CD4-positive, alpha-beta T cell (primary cell): Measurements from ENCODE around the gene ZNF512. TPM values are rescaled to one million over a fixed set of nuclear protein-coding genes. Genes with fewer than 3 reads are reported as not detected.
"Not testable (repeated sequence)": the region's sequence is repeated elsewhere in the genome, so short reads cannot be mapped to it uniquely, and the experiment has no call there.

ENCODE experiments used
- ATAC-seq: fragments of 200-7000 bp; cut with Tn5 transposase; one replicate; pipeline ENCODE4 v1.10.0; 2022; ENCODE audit warnings: mild to moderate bottlenecking; ENCODE audit not compliant: poor library complexity
- CTCF ChIA-PET: fragments of 350-600 bp; sonication (Branson Sonifier 250); formaldehyde crosslinking; loops from one replicate; lab custom pipeline; 2021; ENCODE audit warnings: antibody characterized with exemption, inconsistent platforms; lab: Charles Lee
- POLR2A ChIA-PET: fragments of 350-600 bp; sonication (Branson Sonifier 250); formaldehyde crosslinking; loops from one replicate; lab custom pipeline; 2021; ENCODE audit warnings: antibody characterized with exemption, inconsistent platforms; lab: Charles Lee
- DNase-seq, 14 experiments: peaks; one replicate each; pipeline ENCODE4 v3.0.0-alpha.2; 2013 to 2020; ENCODE audit warnings: mixed read lengths in 2 of 14
- H3K27ac ChIP-seq, 2 donors: one replicate each; pipeline versions ENCODE4 v1.5.1 to v1.7.0; 2013; ENCODE audit warnings: low read length in 2 of 2, low read depth in 1 of 2, mild to moderate bottlenecking in 1 of 2
- H3K27me3 ChIP-seq, 2 experiments: 1 replicate in 1 of 2; 2 replicates in 1 of 2; pipeline versions ENCODE4 v1.6.1 to v1.7.0; 2013; ENCODE audit warnings: low read length in 2 of 2, control low read depth in 1 of 2, mild to moderate bottlenecking in 1 of 2, moderate library complexity in 1 of 2; ENCODE audit not compliant: insufficient read depth in 2 of 2, control insufficient read depth in 1 of 2
- H3K36me3 ChIP-seq: one replicate; pipeline ENCODE4 v1.6.1; 2013; ENCODE audit warnings: low read length, control low read depth; ENCODE audit not compliant: insufficient read depth
- H3K4me1 ChIP-seq: one replicate; pipeline ENCODE4 v1.6.1; 2013; ENCODE audit warnings: low read length, control low read depth; ENCODE audit not compliant: insufficient read depth
- H3K4me3 ChIP-seq: one replicate; pipeline ENCODE4 v1.5.1; 2013; ENCODE audit warnings: mild to moderate bottlenecking, low read length, moderate library complexity
- H3K9me3 ChIP-seq, 2 experiments: 1 replicate in 1 of 2; 2 replicates in 1 of 2; pipeline versions ENCODE4 v1.6.1 to v1.7.0; 2013; ENCODE audit warnings: low read length in 2 of 2, mild to moderate bottlenecking in 2 of 2, control low read depth in 1 of 2, moderate library complexity in 1 of 2; ENCODE audit not compliant: control insufficient read depth in 1 of 2, insufficient read depth in 1 of 2
- H3K27ac Mint-ChIP-seq: one replicate; pipeline ENCODE4 v1.8.0; 2020; ENCODE audit warnings: mixed read lengths
- H3K27me3 Mint-ChIP-seq: one replicate; pipeline ENCODE4 v1.8.0; 2021; ENCODE audit warnings: mixed read lengths
- H3K36me3 Mint-ChIP-seq: one replicate; pipeline ENCODE4 v1.8.0; 2021; ENCODE audit warnings: low read depth, mixed read lengths
- H3K4me1 Mint-ChIP-seq: one replicate; pipeline ENCODE4 v1.8.0; 2021; ENCODE audit warnings: low read depth, mixed read lengths
- H3K4me3 Mint-ChIP-seq: one replicate; pipeline ENCODE4 v1.8.0; 2020; ENCODE audit warnings: mild to moderate bottlenecking, mixed read lengths
- H3K9me3 Mint-ChIP-seq: one replicate; pipeline ENCODE4 v1.8.0; 2020; ENCODE audit warnings: mixed read lengths
- intact Hi-C, 2 experiments: fragments of 100-400 bp; cut with DNase I in 1 of 2; cut with micrococcal nuclease in 1 of 2; formaldehyde crosslinking; loops; one replicate each; pipeline versions ENCODE4 v1.15.1 to v1.9.0; 2023 to 2025; cut with DNase I, micrococcal nuclease
- polyA plus RNA-seq, 2 donors: library from polyadenylated mRNA; unstranded; fragments of 120-200 nt; gene quantifications; one replicate each; pipeline ENCODE4 v1.2.1, GENCODE V29; 2013
- total RNA-seq, 174 experiments: library from RNA in 2 of 174; stranded (reverse) in 2 of 174; gene quantifications; one replicate each; pipeline ENCODE4 v1.2.3 and lab custom pipeline; 2021 to 2026
- TF ChIP-seq, protein P1 (sequence below): fragments of 200-600 bp; IDR thresholded peaks from one replicate; pipeline ENCODE4 v1.8.0; 2022; ENCODE audit warnings: antibody characterized with exemption, mild to moderate bottlenecking

ZNF512 gene, protein sequence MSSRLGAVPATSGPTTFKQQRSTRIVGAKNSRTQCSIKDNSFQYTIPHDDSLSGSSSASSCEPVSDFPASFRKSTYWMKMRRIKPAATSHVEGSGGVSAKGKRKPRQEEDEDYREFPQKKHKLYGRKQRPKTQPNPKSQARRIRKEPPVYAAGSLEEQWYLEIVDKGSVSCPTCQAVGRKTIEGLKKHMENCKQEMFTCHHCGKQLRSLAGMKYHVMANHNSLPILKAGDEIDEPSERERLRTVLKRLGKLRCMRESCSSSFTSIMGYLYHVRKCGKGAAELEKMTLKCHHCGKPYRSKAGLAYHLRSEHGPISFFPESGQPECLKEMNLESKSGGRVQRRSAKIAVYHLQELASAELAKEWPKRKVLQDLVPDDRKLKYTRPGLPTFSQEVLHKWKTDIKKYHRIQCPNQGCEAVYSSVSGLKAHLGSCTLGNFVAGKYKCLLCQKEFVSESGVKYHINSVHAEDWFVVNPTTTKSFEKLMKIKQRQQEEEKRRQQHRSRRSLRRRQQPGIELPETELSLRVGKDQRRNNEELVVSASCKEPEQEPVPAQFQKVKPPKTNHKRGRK
- total RNA-seq (10 to 100 TPM; 13.6 to 14.1 TPM), total RNA-seq (lab: John Stamatoyannopoulos, UW) (8.9 to 50.6 (median 19.5) reads per million in 172 experiments)
- 46.7 TPM for polyA plus RNA-seq (2013, experiment 1 of 2)
- 31.7 TPM for polyA plus RNA-seq (2013, experiment 2 of 2)

DNA sequence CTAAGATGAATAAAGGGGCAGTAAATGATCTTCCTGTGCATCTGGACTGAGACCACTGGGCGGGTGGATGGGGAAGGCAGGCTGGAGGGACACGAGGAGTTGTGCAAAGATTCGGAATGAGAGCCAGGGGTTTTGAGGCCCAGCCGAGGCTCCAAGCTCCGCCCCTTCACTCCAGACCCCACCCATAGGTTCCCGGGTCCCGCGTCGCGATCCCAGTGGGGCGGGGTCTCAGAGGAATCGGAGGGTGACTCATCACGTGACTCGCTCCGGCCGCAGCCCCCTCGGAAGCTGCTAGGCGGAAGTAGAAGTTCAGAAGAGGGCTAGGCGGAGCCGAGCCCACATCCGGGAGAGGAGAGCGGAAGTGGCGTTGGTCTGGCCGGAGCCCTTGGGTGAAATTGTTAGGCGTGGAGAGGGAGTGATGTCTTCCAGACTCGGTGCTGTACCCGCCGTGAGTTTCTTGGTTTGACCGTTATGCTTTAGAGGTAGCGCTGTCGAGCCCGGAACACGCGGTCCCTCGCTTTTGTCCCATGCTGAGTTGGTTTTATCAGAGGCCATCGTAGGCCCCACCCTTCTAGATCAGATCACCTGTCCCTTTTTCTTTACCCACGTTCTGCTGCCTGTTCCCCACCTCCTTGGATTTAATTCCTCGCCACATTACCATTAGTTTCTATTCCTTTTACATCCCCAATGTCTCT is at the start of gene ZNF512:
Gene ZNF512 (plus strand): TSS at position 348 of the 695 bp plus-strand sequence. CDS start 71 bp downstream, at position 419.
- POLR2A ChIA-PET = interaction anchor here (0.7 to 1.5 kb wide), 5 partner anchors 46 to 1549 kb away, joined by 3 to 5 read pairs (median 3); partner anchors contain the start of genes CCDC121, GPN1, NRBP1 and RAB10
- CTCF ChIA-PET = no interaction called here

DNA sequence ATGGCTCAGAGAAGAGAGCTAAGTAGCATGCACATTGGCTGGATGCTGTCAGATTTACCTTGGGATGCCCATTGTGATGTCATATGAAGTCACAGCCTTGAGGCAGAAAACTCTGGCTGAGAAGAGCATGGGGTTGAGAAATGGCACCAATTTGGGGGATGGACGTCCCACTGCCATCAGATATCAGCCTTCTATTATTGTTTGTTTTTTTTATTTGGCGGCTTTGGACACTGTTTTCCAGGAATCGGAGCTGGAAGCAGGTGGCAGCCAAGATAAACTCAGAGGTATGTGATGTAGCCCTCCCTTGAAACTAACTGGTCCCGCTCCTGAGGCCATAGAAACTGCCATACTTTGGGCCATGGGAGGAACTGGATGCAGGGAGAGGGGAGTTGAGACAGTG is 45.6 kb upstream of the ZNF512 start:
- Histone ChIP-seq H3K4me1 (no peaks in the 10 kb centered on the region), H3K9me3 (no peaks in the 10 kb centered on the region), H3K27me3 (peaks cover 0 to 4% of the 10 kb centered on the region in 2 experiments), H3K36me3 (no peaks in the 10 kb centered on the region), H3K27ac (no peak overlapping the region), H3K4me3 (no peak overlapping the region)
- ATAC-seq = no peak
- intact Hi-C loops = no loop called here
- TF ChIP-seq, protein P1, sequence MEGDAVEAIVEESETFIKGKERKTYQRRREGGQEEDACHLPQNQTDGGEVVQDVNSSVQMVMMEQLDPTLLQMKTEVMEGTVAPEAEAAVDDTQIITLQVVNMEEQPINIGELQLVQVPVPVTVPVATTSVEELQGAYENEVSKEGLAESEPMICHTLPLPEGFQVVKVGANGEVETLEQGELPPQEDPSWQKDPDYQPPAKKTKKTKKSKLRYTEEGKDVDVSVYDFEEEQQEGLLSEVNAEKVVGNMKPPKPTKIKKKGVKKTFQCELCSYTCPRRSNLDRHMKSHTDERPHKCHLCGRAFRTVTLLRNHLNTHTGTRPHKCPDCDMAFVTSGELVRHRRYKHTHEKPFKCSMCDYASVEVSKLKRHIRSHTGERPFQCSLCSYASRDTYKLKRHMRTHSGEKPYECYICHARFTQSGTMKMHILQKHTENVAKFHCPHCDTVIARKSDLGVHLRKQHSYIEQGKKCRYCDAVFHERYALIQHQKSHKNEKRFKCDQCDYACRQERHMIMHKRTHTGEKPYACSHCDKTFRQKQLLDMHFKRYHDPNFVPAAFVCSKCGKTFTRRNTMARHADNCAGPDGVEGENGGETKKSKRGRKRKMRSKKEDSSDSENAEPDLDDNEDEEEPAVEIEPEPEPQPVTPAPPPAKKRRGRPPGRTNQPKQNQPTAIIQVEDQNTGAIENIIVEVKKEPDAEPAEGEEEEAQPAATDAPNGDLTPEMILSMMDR = no peak
- no peak for DNase-seq
- Mint-ChIP-seq H3K27ac (no peak overlapping the region), H3K36me3 (no peaks in the 10 kb centered on the region), H3K4me1 (no peaks in the 10 kb centered on the region), H3K4me3 (no peak overlapping the region), H3K9me3 (no peaks in the 10 kb centered on the region), H3K27me3 (no peaks in the 10 kb centered on the region)
- CTCF ChIA-PET = no interaction called here
- POLR2A ChIA-PET = no interaction called here

More for the DNA sequence above, at the start of gene ZNF512:
- Mint-ChIP-seq H3K9me3 (peaks cover 7% of the 10 kb centered on the region), H3K27ac (peak within 1 kb of the TSS; percentile 92), H3K4me1 (peaks cover 54% of the 10 kb centered on the region), H3K4me3 (peak within 1 kb of the TSS; percentile 94), H3K36me3 (peaks cover 42% of the 10 kb centered on the region), H3K27me3 (no peaks in the 10 kb centered on the region)
- peaks cover 46% of the 10 kb centered on the region for H3K4me1 ChIP-seq
- DNase-seq (peak; percentile 53 to 91 (median 70)), ATAC-seq (peak; percentile 81)
- intact Hi-C loops = loop anchor here (1.0 to 10.0 kb wide), 7 partner anchors 44 to 261 kb away; partner anchors contain the start of genes CCDC121 (in 2 of the 2), GPN1 (in 2 of the 2), IFT172 (in 1 of the 2) and MPV17 (in 1 of the 2)
- TF ChIP-seq, protein P1 = no peak
- H3K9me3 ChIP-seq = peaks cover 1 to 10% of the 10 kb centered on the region in 2 experiments
- peak within 1 kb of the TSS; percentile 56 to 80 for H3K27ac ChIP-seq
- no peaks in the 10 kb centered on the region for H3K27me3 ChIP-seq
- H3K4me3 ChIP-seq = peak within 1 kb of the TSS; percentile 74
- H3K36me3 ChIP-seq = no peaks in the 10 kb centered on the region

DNA sequence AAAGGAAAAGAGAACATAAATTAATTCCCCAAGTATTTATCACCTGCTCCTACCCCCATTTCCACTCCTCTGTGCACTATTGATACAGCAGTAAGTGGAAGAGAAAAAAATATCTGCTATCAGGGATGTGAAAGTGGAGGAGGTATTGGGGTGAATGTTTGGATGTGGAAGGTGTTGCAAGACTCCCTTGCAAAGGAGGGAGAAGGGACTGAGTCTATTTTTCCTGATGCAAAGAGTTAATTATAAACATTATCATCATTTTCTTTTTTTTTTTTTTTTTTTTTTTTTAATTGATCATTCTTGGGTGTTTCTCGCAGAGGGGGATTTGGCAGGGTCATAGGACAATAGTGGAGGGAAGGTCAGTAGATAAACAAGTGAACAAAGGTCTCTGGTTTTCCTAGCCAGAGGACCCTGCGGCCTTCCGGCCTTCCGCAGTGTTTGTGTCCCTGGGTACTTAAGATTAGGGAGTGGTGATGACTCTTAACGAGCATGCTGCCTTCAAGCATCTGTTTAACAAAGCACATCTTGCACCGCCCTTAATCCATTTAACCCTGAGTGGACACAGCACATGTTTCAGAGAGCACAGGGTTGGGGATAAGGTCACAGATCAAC is 43.9 kb upstream of the ZNF512 start:
- H3K4me1 Mint-ChIP-seq, CTCF ChIA-PET, H3K9me3 Mint-ChIP-seq, H3K36me3 ChIP-seq, H3K27ac Mint-ChIP-seq, H3K27me3 ChIP-seq, ATAC-seq, H3K36me3 Mint-ChIP-seq, H3K27ac ChIP-seq, intact Hi-C loops, H3K4me3 ChIP-seq, POLR2A ChIA-PET, H3K27me3 Mint-ChIP-seq, H3K9me3 ChIP-seq, H3K4me1 ChIP-seq, DNase-seq, H3K4me3 Mint-ChIP-seq: not testable (repeated sequence)

DNA sequence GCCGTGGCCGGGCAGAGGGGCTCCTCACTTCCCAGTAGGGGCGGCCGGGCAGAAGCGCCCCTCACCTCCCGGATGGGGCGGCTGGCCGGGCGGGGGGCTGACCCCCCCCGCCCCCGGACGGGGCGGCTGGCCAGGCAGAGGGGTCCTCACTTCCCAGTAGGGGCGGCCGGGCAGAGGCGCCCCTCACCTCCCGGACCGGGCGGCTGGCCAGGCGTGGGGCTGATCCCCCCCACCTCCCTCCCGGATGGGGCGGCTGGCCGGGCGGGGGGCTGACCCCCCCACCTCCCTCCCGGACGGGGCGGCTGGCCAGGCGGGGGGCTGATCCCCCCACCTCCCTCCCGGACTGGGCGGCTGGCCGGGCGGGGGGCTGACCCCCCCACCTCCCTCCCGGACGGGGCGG is 43.2 kb upstream of the ZNF512 start:
- H3K27ac ChIP-seq, H3K4me3 Mint-ChIP-seq, POLR2A ChIA-PET, H3K9me3 Mint-ChIP-seq, intact Hi-C loops, H3K27me3 ChIP-seq, H3K27me3 Mint-ChIP-seq, H3K36me3 Mint-ChIP-seq, H3K9me3 ChIP-seq, DNase-seq, H3K36me3 ChIP-seq, ATAC-seq, H3K27ac Mint-ChIP-seq, H3K4me3 ChIP-seq, H3K4me1 ChIP-seq, CTCF ChIA-PET, H3K4me1 Mint-ChIP-seq: not testable (repeated sequence)
